Kidney epithelial cell (primary cell): ENCODE measurements around the gene ARMS2. TPM values are rescaled to one million over a fixed set of nuclear protein-coding genes. Genes with fewer than 3 reads are reported as not detected.

Experiments
- DNase-seq: peaks from one replicate; pipeline ENCODE4 v3.0.0-alpha.2; 2010; ENCODE audit warnings: low read depth
- H3K27me3 ChIP-seq: 2 replicates; pipeline ENCODE4 v1.6.0; 2011; ENCODE audit warnings: low read length; ENCODE audit not compliant: control insufficient read depth, insufficient read depth
- H3K36me3 ChIP-seq: 2 replicates; pipeline ENCODE4 v1.5.1; 2011; ENCODE audit warnings: low read length; ENCODE audit not compliant: control insufficient read depth, insufficient read depth
- H3K4me3 ChIP-seq: 2 replicates; pipeline ENCODE4 v1.5.1; 2011; ENCODE audit warnings: low read depth, mild to moderate bottlenecking, control low read depth, low read length
- CTCF ChIP-seq: IDR thresholded peaks from 2 replicates; pipeline ENCODE4 v1.5.1; 2011; ENCODE audit warnings: mild to moderate bottlenecking, moderate library complexity, low read length, control low read depth, inconsistent platforms; ENCODE audit not compliant: insufficient read depth, poor library complexity, severe bottlenecking
- total RNA-seq: library from RNA; depleted of rRNA; stranded (reverse); fragments of >200 nt; gene quantifications from 2 replicates; pipeline ENCODE4 v1.2.3, GENCODE V29; 2015

Gene ARMS2
- total RNA-seq, 1 donor from 2014 or later: not detected

- no peak for TF ChIP-seq CTCF
- DNase-seq: no peak
- no peak overlapping the region for H3K4me3 ChIP-seq
- H3K27me3 ChIP-seq: peaks cover 5% of the 10 kb centered on the region
- no peaks in the 10 kb centered on the region for H3K36me3 ChIP-seq
These were observed 5.3 kb downstream of the ARMS2 start for GRCh38 chr10:122459561-122460273.

GRCh38 chr10:122460891-122461293 lies 6.4 kb downstream of the ARMS2 start:
- no peak for DNase-seq
- TF ChIP-seq CTCF: no peak
- Histone ChIP-seq H3K4me3 (peak overlapping the region; percentile 61), H3K27me3 (peaks cover 5% of the 10 kb centered on the region), H3K36me3 (no peaks in the 10 kb centered on the region)

GRCh38 chr10:122461367-122461728 lies 6.9 kb downstream of the ARMS2 start, which contains the start of gene HTRA1:
Gene HTRA1, plus strand, starts transcription at chr10:122461553. Its CDS starts 100 bp downstream, at chr10:122461653.
- TF ChIP-seq CTCF: no peak
- Histone ChIP-seq H3K4me3 (peak within 1 kb of the TSS; percentile 61), H3K27me3 (peaks cover 5% of the 10 kb centered on the region), H3K36me3 (no peaks in the 10 kb centered on the region)
- no peak for DNase-seq

GRCh38 chr10:122461729-122462532 lies 7.5 kb downstream of the ARMS2 start:
- DNase-seq: no peak
- H3K27me3 ChIP-seq: peaks cover 5% of the 10 kb centered on the region
- no peak for TF ChIP-seq CTCF

GRCh38 chr10:122462533-122463465 lies 8.3 kb downstream of the ARMS2 start:
- DNase-seq: no peak
- no peak for TF ChIP-seq CTCF
- H3K4me3 ChIP-seq: peak overlapping the region; percentile 61
- H3K36me3 ChIP-seq: no peaks in the 10 kb centered on the region
- H3K27me3 ChIP-seq: peaks cover 5% of the 10 kb centered on the region

More at GRCh38 chr10:122461729-122462532, 7.5 kb downstream of the ARMS2 start:
- Histone ChIP-seq H3K36me3 (no peaks in the 10 kb centered on the region), H3K4me3 (peak overlapping the region; percentile 61)
